ENCODE results near the gene COP1. TPM values are rescaled to one million over a fixed set of nuclear protein-coding genes. Genes with fewer than 3 reads are reported as not detected.

Gene COP1
- total and polyA plus RNA-seq, 2 donors (not counting 3 experiments of a cell fraction or from before 2014, with no cell fraction given) = 16.5 to 40.9 TPM

DNA sequence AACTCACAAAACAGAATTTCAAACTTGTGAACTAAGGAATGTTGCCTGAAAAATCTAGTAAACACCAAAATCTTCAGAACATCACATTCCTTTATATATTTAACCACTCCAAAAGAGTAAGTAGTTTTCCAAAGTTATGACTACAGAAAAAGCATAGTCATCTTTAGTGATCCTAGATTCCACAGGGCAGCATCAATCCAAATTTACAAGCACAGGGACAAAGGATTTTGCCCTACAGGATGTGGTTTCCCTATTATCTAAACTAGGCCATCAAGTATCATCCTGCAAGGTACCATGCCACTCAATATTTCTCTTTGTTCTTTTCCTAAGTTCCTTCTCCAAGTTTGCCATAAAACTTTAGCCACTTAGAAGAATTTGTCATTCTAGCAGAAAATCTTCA, 33.0 kb downstream of the COP1 start:
- ChIA-PET POLR2A (no interaction called here), CTCF (interaction anchor here (0.8 to 1.0 kb wide), 2 partner anchors 10 to 27 kb away, joined by 3 read pairs; no protein-coding TSS in a partner anchor)
- no peak for TF ChIP-seq POLR2AphosphoS5 (IDR thresholded peaks at IDR 0.05; ENCODE audit: insufficient read depth, low read depth, low read length)
- TF ChIP-seq EZH2 (IDR thresholded peaks at IDR 0.05; ENCODE audit: borderline replicate concordance, low read depth, low read length, severe bottlenecking) = no peak
- TF ChIP-seq JUN (IDR thresholded peaks at IDR 0.05; ENCODE audit: borderline replicate concordance, insufficient read depth, insufficient read length, low read depth) = no peak
- no peak for TF ChIP-seq MYC (IDR thresholded peaks at IDR 0.05; ENCODE audit: low read depth, low read length)
- no peak for TF ChIP-seq POLR2A (IDR thresholded peaks at IDR 0.05; ENCODE audit: low read depth, low read length)
- TF ChIP-seq, protein P1, sequence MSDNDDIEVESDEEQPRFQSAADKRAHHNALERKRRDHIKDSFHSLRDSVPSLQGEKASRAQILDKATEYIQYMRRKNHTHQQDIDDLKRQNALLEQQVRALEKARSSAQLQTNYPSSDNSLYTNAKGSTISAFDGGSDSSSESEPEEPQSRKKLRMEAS (IDR thresholded peaks at IDR 0.05; ENCODE audit: insufficient read depth, insufficient read length) = no peak
- TF ChIP-seq FOS (IDR thresholded peaks at IDR 0.05; ENCODE audit: borderline replicate concordance, insufficient read depth, low read length) = no peak
- no peak for TF ChIP-seq GATA2 (IDR thresholded peaks at IDR 0.05; ENCODE audit: insufficient read depth, insufficient read length, low read depth, low read length)
- TF ChIP-seq, protein P2, sequence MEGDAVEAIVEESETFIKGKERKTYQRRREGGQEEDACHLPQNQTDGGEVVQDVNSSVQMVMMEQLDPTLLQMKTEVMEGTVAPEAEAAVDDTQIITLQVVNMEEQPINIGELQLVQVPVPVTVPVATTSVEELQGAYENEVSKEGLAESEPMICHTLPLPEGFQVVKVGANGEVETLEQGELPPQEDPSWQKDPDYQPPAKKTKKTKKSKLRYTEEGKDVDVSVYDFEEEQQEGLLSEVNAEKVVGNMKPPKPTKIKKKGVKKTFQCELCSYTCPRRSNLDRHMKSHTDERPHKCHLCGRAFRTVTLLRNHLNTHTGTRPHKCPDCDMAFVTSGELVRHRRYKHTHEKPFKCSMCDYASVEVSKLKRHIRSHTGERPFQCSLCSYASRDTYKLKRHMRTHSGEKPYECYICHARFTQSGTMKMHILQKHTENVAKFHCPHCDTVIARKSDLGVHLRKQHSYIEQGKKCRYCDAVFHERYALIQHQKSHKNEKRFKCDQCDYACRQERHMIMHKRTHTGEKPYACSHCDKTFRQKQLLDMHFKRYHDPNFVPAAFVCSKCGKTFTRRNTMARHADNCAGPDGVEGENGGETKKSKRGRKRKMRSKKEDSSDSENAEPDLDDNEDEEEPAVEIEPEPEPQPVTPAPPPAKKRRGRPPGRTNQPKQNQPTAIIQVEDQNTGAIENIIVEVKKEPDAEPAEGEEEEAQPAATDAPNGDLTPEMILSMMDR (IDR thresholded peaks at IDR 0.05; ENCODE audit: extremely low read depth in 1 of 2, insufficient read depth in 1 of 2, low read depth in 1 of 2, low read length in 2 of 2) = no peak
- Histone ChIP-seq H3K4me3 (replicated peaks in 1 of 3; ENCODE audit: insufficient read depth in 1 of 3, low read depth in 1 of 3, low read length in 3 of 3) (no peak overlapping the region), H3K27ac (ENCODE audit: insufficient read depth, low read depth, low read length) (no peak overlapping the region), H3K4me1 (ENCODE audit: control insufficient read depth, extremely low read depth, insufficient read depth, low read length) (peaks cover 13% of the 10 kb centered on the region), H3K36me3 (ENCODE audit: control insufficient read depth in 2 of 2, extremely low read depth in 1 of 2, insufficient read depth in 2 of 2, low read length in 2 of 2) (peaks cover 0 to 5% of the 10 kb centered on the region in 2 experiments), H3K4me2 (ENCODE audit: insufficient read depth, low read length) (no peak overlapping the region), H3K9me3 (replicated peaks; ENCODE audit: control insufficient read depth, insufficient read depth, low read length) (no peaks in the 10 kb centered on the region), H4K20me1 (replicated peaks; ENCODE audit: control insufficient read depth, extremely low read depth, insufficient read depth, low read length) (no peaks in the 10 kb centered on the region), H3K9ac (replicated peaks; ENCODE audit: extremely low read depth, insufficient read depth, low read length) (no peak overlapping the region), H2AFZ (ENCODE audit: low read depth, low read length) (no peak overlapping the region), H3K79me2 (ENCODE audit: control insufficient read depth, insufficient read depth, low read length) (peaks cover 63% of the 10 kb centered on the region), H3K9me1 (replicated peaks; ENCODE audit: control insufficient read depth, extremely low read depth, insufficient read depth, low read length) (no peaks in the 10 kb centered on the region), H3K27me3 (ENCODE audit: control insufficient read depth in 2 of 2, insufficient read depth in 2 of 2, low read length in 2 of 2) (no peaks in the 10 kb centered on the region)
- no TSS peak for BruUV-seq (replicated peaks)
- dilution Hi-C loops (cut with MboI; ENCODE audit: extremely low pct_ligation_motif_present, low sequenced_read_pairs) = no loop called here
- FAIRE-seq = no peak
- no peak for DNase-seq (ENCODE audit: low read depth, low spot score)
- intact Hi-C loops (cut with micrococcal nuclease) = loop anchor here (2.0 kb wide), 1 partner anchor 13 kb away; no protein-coding TSS in a partner anchor

Measured in endothelial cell of umbilical vein (primary cell).